Measurements from ENCODE around the gene MCTP1. TPM values are rescaled to one million over a fixed set of nuclear protein-coding genes. Genes with fewer than 3 reads are reported as not detected.

Gene MCTP1
- total RNA-seq, 2 experiments from 2014 or later, result 0.42 TPM; not detected in 1

GRCh38 chr5:95057615-95058014 lies 227.3 kb downstream of the MCTP1 start:
- Mint-ChIP-seq H3K9me3 (ENCODE audit: insufficient read depth) (no peaks in the 10 kb centered on the region), H3K4me3 (no peak overlapping the region), H3K27ac (no peak overlapping the region), H3K4me1 (ENCODE audit: low read depth) (peaks cover 2% of the 10 kb centered on the region), H3K36me3 (ENCODE audit: low read depth) (no peaks in the 10 kb centered on the region), H3K27me3 (ENCODE audit: low read depth) (peaks cover 6% of the 10 kb centered on the region)
- ChIA-PET CTCF (no interaction called here), POLR2A (no interaction called here)
- DNase-seq (no peak), ATAC-seq (no peak)

GRCh38 chr5:95053253-95053652 lies 231.6 kb downstream of the MCTP1 start:
- Mint-ChIP-seq H3K27me3 (ENCODE audit: low read depth) (peaks cover 5% of the 10 kb centered on the region), H3K9me3 (ENCODE audit: insufficient read depth) (no peaks in the 10 kb centered on the region), H3K36me3 (ENCODE audit: low read depth) (no peaks in the 10 kb centered on the region), H3K4me1 (ENCODE audit: low read depth) (peaks cover 2% of the 10 kb centered on the region), H3K4me3 (no peak overlapping the region), H3K27ac (no peak overlapping the region)
- no peak for ATAC-seq
- DNase-seq, result no peak
- POLR2A ChIA-PET, result interaction anchor here (0.6 kb wide), 1 partner anchor 34 kb away, joined by 3 read pairs; no protein-coding TSS in a partner anchor
- CTCF ChIA-PET, result no interaction called here

GRCh38 chr5:95050708-95051107 lies 234.2 kb downstream of the MCTP1 start:
- Mint-ChIP-seq H3K9me3 (ENCODE audit: insufficient read depth) (no peaks in the 10 kb centered on the region), H3K36me3 (ENCODE audit: low read depth) (no peaks in the 10 kb centered on the region), H3K27ac (no peak overlapping the region), H3K4me3 (no peak overlapping the region), H3K27me3 (ENCODE audit: low read depth) (peaks cover 3% of the 10 kb centered on the region), H3K4me1 (ENCODE audit: low read depth) (no peaks in the 10 kb centered on the region)
- no peak for DNase-seq
- ATAC-seq, result no peak
- ChIA-PET CTCF (interaction anchor here (1.1 kb wide), 1 partner anchor 27 kb away, joined by 3 read pairs; no protein-coding TSS in a partner anchor), POLR2A (no interaction called here)

- ATAC-seq, result no peak
- CTCF ChIA-PET, result no interaction called here
- H3K27me3 Mint-ChIP-seq (ENCODE audit: low read depth), result peaks cover 3% of the 10 kb centered on the region
Observed at GRCh38 chr5:95048628-95049027, 236.3 kb downstream of the MCTP1 start.

GRCh38 chr5:95045181-95045965 lies 239.5 kb downstream of the MCTP1 start:
- DNase-seq (no peak), ATAC-seq (no peak)
- no peak overlapping the region for H3K4me3 Mint-ChIP-seq
- H3K4me1 Mint-ChIP-seq (ENCODE audit: low read depth), result no peaks in the 10 kb centered on the region
- H3K27ac Mint-ChIP-seq, result no peak overlapping the region
- no peaks in the 10 kb centered on the region for H3K9me3 Mint-ChIP-seq (ENCODE audit: insufficient read depth)
- H3K36me3 Mint-ChIP-seq (ENCODE audit: low read depth), result no peaks in the 10 kb centered on the region
- ChIA-PET POLR2A (no interaction called here), CTCF (interaction anchor here (0.9 kb wide), 1 partner anchor 15 kb away, joined by 3 read pairs; no protein-coding TSS in a partner anchor)
- H3K27me3 Mint-ChIP-seq (ENCODE audit: low read depth), result peaks cover 3% of the 10 kb centered on the region

More at GRCh38 chr5:95048628-95049027, 236.3 kb downstream of the MCTP1 start:
- H3K9me3 Mint-ChIP-seq (ENCODE audit: insufficient read depth), result no peaks in the 10 kb centered on the region
- DNase-seq, result no peak
- no peak overlapping the region for H3K27ac Mint-ChIP-seq
- H3K4me1 Mint-ChIP-seq (ENCODE audit: low read depth), result no peaks in the 10 kb centered on the region
- no peaks in the 10 kb centered on the region for H3K36me3 Mint-ChIP-seq (ENCODE audit: low read depth)
- POLR2A ChIA-PET, result no interaction called here
- no peak overlapping the region for H3K4me3 Mint-ChIP-seq

GRCh38 chr5:95044096-95044495 lies 240.8 kb downstream of the MCTP1 start:
- DNase-seq (no peak), ATAC-seq (no peak)
- Mint-ChIP-seq H3K36me3 (ENCODE audit: low read depth) (no peaks in the 10 kb centered on the region), H3K4me3 (no peak overlapping the region), H3K27ac (no peak overlapping the region), H3K4me1 (ENCODE audit: low read depth) (no peaks in the 10 kb centered on the region), H3K9me3 (ENCODE audit: insufficient read depth) (no peaks in the 10 kb centered on the region), H3K27me3 (ENCODE audit: low read depth) (peaks cover 3% of the 10 kb centered on the region)
- CTCF ChIA-PET, result no interaction called here
- POLR2A ChIA-PET, result no interaction called here

- Mint-ChIP-seq H3K27me3 (ENCODE audit: low read depth) (peaks cover 3% of the 10 kb centered on the region), H3K9me3 (ENCODE audit: insufficient read depth) (no peaks in the 10 kb centered on the region), H3K4me1 (ENCODE audit: low read depth) (no peaks in the 10 kb centered on the region), H3K4me3 (no peak overlapping the region), H3K27ac (no peak overlapping the region), H3K36me3 (ENCODE audit: low read depth) (no peaks in the 10 kb centered on the region)
- ATAC-seq, result no peak
- no peak for DNase-seq
- ChIA-PET CTCF (no interaction called here), POLR2A (no interaction called here)
Observed at GRCh38 chr5:95043648-95044047, 241.2 kb downstream of the MCTP1 start.

GRCh38 chr5:95043234-95043633 lies 241.7 kb downstream of the MCTP1 start:
- H3K4me1 Mint-ChIP-seq (ENCODE audit: low read depth), result no peaks in the 10 kb centered on the region
- no peaks in the 10 kb centered on the region for H3K9me3 Mint-ChIP-seq (ENCODE audit: insufficient read depth)
- no peak overlapping the region for H3K27ac Mint-ChIP-seq
- ChIA-PET CTCF (no interaction called here), POLR2A (no interaction called here)
- ATAC-seq (no peak), DNase-seq (no peak)
- peaks cover 1% of the 10 kb centered on the region for H3K27me3 Mint-ChIP-seq (ENCODE audit: low read depth)
- H3K4me3 Mint-ChIP-seq, result no peak overlapping the region
- H3K36me3 Mint-ChIP-seq (ENCODE audit: low read depth), result no peaks in the 10 kb centered on the region

GRCh38 chr5:95042037-95042436 lies 242.9 kb downstream of the MCTP1 start:
- no peak overlapping the region for H3K27ac Mint-ChIP-seq
- no peak for DNase-seq
- ChIA-PET POLR2A (no interaction called here), CTCF (no interaction called here)
- H3K4me3 Mint-ChIP-seq, result no peak overlapping the region
- H3K4me1 Mint-ChIP-seq (ENCODE audit: low read depth), result no peaks in the 10 kb centered on the region
- H3K9me3 Mint-ChIP-seq (ENCODE audit: insufficient read depth), result no peaks in the 10 kb centered on the region
- ATAC-seq, result no peak
- no peaks in the 10 kb centered on the region for H3K27me3 Mint-ChIP-seq (ENCODE audit: low read depth)
- H3K36me3 Mint-ChIP-seq (ENCODE audit: low read depth), result no peaks in the 10 kb centered on the region

- H3K27ac Mint-ChIP-seq, result no peak overlapping the region
- no peak overlapping the region for H3K4me3 Mint-ChIP-seq
- no peaks in the 10 kb centered on the region for H3K27me3 Mint-ChIP-seq (ENCODE audit: low read depth)
- DNase-seq (no peak), ATAC-seq (no peak)
- H3K4me1 Mint-ChIP-seq (ENCODE audit: low read depth), result no peaks in the 10 kb centered on the region
- no peaks in the 10 kb centered on the region for H3K36me3 Mint-ChIP-seq (ENCODE audit: low read depth)
- ChIA-PET POLR2A (no interaction called here), CTCF (no interaction called here)
- H3K9me3 Mint-ChIP-seq (ENCODE audit: insufficient read depth), result no peaks in the 10 kb centered on the region
Observed at GRCh38 chr5:95035891-95036685, 248.8 kb downstream of the MCTP1 start.

GRCh38 chr5:95032801-95033200 lies 252.1 kb downstream of the MCTP1 start:
- H3K27me3 Mint-ChIP-seq (ENCODE audit: low read depth), result no peaks in the 10 kb centered on the region
- no peaks in the 10 kb centered on the region for H3K36me3 Mint-ChIP-seq (ENCODE audit: low read depth)
- ChIA-PET CTCF (no interaction called here), POLR2A (no interaction called here)
- H3K27ac Mint-ChIP-seq, result no peak overlapping the region
- no peaks in the 10 kb centered on the region for H3K9me3 Mint-ChIP-seq (ENCODE audit: insufficient read depth)
- ATAC-seq (no peak), DNase-seq (no peak)
- no peaks in the 10 kb centered on the region for H3K4me1 Mint-ChIP-seq (ENCODE audit: low read depth)
- no peak overlapping the region for H3K4me3 Mint-ChIP-seq

GRCh38 chr5:95029569-95030366 lies 255.1 kb downstream of the MCTP1 start:
- no peaks in the 10 kb centered on the region for H3K36me3 Mint-ChIP-seq (ENCODE audit: low read depth)
- no peak for ATAC-seq
- CTCF ChIA-PET, result interaction anchor here (0.8 kb wide), 1 partner anchor 16 kb away, joined by 3 read pairs; no protein-coding TSS in a partner anchor
- POLR2A ChIA-PET, result no interaction called here
- no peaks in the 10 kb centered on the region for H3K9me3 Mint-ChIP-seq (ENCODE audit: insufficient read depth)
- no peak overlapping the region for H3K27ac Mint-ChIP-seq
- DNase-seq, result no peak
- H3K4me1 Mint-ChIP-seq (ENCODE audit: low read depth), result peaks cover 6% of the 10 kb centered on the region
- no peaks in the 10 kb centered on the region for H3K27me3 Mint-ChIP-seq (ENCODE audit: low read depth)
- no peak overlapping the region for H3K4me3 Mint-ChIP-seq
